SK-N-MC (cell line): ENCODE data around the gene ANKS1A.

Experiments used
- EZH2 ChIP-seq: fragments of 200-600 bp; sonication (generic); IDR thresholded peaks from one replicate; pipeline ENCODE4 v1.6.1; 2017; ENCODE audit warnings: antibody characterized with exemption
- FOXP2 ChIP-seq: optimal IDR thresholded peaks from 2 replicates; pipeline ENCODE3; 2011; ENCODE audit warnings: mild to moderate bottlenecking, moderate library complexity; ENCODE audit not compliant: insufficient read depth; ENCODE audit errors: extremely low read length, control extremely low read depth
- POLR2AphosphoS5 ChIP-seq: IDR thresholded peaks from 2 replicates; pipeline ENCODE4 v1.6.1; 2012; ENCODE audit warnings: mild to moderate bottlenecking, low read depth, low read length, borderline replicate concordance

DNA sequence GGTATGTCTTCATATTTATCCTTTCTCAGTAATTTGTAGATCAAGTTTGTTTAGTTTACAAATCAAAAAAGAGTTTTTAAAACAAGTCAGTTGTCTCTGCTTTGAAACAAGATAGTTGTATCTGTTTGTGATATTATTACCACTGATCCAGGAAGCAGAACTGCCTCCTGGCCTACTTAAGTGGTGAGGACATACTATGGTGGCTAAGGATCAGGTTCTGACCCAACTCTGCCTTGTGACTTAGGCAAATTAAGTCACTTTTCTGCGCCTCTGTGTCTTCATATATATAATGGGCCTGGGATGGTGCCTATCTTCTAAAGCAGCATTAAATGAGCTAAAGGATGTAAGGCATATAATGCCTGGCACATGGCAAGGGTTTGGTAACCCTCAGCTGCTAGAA lies 8.7 kb downstream of the ANKS1A start:
- no peak for TF ChIP-seq EZH2
- TF ChIP-seq FOXP2: no peak
- no peak for TF ChIP-seq POLR2AphosphoS5
